ENCODE results near the gene PTCH1. TPM values are rescaled to one million over a fixed set of nuclear protein-coding genes. Genes with fewer than 3 reads are reported as not detected.

The PTCH1 gene
- 0.64 and 1.6 TPM in 2 replicates for total RNA-seq

DNA sequence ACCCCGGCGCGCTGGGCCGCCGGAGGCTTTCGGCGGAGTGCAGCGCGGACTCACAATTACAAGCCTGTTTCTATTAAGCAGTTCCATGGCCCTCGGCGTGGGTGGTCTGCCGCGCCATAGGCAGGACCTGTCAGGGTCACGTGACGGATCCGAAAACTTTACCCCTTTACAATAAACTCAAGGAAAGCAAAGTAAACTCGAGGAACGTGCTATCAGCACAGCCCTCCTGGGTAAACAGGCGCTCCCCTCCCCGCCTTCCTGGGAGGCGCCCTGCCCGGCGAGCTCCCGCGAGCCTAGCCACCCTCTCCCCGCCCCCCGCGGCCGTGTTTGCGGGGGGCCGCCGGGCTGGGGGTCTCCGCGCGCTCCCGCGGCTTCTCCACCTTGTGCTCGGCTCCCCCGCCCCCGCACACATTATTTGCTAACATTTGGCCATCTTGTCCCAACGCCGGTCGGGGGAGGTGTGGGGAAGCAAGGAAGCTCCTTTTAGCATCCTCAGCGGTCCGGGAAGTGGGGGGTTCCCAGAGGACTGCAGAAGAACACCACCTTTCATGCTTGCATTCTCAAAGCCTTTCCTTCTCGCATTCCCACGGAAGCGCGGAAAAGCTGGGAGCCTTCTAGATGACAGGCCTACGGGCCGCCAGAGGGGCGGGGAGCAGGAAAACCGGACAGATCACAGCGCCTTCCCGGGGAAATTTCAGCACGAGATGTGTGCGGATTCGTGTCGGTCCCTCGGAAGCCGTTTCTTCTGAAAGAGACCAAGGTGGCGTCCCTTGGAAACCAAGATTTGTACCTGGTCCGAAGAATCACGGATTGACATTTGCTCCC is at the start of gene PTCH1:
Gene PTCH1, minus strand, starts transcription at position 238 of the 825 bp plus-strand sequence.
- TF ChIP-seq, protein P1, sequence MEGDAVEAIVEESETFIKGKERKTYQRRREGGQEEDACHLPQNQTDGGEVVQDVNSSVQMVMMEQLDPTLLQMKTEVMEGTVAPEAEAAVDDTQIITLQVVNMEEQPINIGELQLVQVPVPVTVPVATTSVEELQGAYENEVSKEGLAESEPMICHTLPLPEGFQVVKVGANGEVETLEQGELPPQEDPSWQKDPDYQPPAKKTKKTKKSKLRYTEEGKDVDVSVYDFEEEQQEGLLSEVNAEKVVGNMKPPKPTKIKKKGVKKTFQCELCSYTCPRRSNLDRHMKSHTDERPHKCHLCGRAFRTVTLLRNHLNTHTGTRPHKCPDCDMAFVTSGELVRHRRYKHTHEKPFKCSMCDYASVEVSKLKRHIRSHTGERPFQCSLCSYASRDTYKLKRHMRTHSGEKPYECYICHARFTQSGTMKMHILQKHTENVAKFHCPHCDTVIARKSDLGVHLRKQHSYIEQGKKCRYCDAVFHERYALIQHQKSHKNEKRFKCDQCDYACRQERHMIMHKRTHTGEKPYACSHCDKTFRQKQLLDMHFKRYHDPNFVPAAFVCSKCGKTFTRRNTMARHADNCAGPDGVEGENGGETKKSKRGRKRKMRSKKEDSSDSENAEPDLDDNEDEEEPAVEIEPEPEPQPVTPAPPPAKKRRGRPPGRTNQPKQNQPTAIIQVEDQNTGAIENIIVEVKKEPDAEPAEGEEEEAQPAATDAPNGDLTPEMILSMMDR (IDR thresholded peaks at IDR 0.05; ENCODE audit: insufficient read depth, low read length, severe bottlenecking) = no peak
- FAIRE-seq (no peak), DNase-seq (ENCODE audit: low read depth) (peak; percentile 30)

DNA sequence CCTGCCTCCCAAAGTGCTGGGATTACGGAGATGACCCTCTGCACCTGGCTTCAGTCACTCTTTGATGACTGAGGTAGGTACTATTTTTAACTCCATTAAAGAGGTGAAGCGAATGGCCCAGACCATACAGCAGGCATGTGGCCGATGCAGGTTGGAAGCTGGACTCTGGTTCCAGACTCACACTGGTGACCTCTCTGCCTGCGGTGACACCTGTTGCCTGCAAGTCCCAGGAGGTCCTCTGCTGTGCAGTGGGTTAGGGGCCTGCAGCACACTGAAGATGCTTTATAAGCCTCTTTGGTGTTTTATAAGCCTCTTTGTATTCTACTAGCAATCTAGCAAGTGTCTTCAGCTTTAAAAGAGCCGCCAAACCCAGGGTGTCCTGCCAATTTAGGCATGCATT is 49.2 kb upstream of the PTCH1 start:
- Histone ChIP-seq H3K36me3 (ENCODE audit: control insufficient read depth, insufficient read depth, low read length) (no peaks in the 10 kb centered on the region), H3K4me3 (ENCODE audit: low read depth, low read length) (no peak overlapping the region), H3K27me3 (ENCODE audit: control insufficient read depth, insufficient read depth, low read length) (no peaks in the 10 kb centered on the region)
- no peak for DNase-seq (ENCODE audit: low read depth)
- TF ChIP-seq, protein P1 (IDR thresholded peaks at IDR 0.05; ENCODE audit: insufficient read depth, low read length, severe bottlenecking) = no peak
- FAIRE-seq = no peak

More for the DNA sequence above, at the start of gene PTCH1:
- no peaks in the 10 kb centered on the region for H3K36me3 ChIP-seq (ENCODE audit: control insufficient read depth, insufficient read depth, low read length)
- H3K27me3 ChIP-seq (ENCODE audit: control insufficient read depth, insufficient read depth, low read length) = no peaks in the 10 kb centered on the region
- H3K4me3 ChIP-seq (ENCODE audit: low read depth, low read length) = peak within 1 kb of the TSS; percentile 41

DNA sequence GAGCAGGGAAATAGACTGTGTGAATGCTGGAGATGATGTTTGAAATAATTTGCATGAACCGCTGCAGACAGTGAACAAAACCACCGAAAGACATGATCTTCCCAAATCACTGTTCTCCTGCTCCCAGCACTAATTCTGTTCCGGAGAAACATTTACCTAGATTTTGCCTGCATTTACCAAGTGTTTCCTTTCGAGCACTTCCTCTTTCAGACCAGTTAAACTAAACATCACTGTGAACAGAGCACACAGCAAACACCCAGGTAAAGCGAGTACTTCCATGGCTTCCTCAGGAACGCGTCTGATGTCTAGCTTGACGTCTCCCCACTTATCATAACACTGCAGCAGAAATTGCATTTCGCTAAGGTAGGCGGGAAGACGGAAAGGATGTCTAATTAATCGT is 45.1 kb upstream of the PTCH1 start:
- TF ChIP-seq, protein P1 (IDR thresholded peaks at IDR 0.05; ENCODE audit: insufficient read depth, low read length, severe bottlenecking) = no peak

DNA sequence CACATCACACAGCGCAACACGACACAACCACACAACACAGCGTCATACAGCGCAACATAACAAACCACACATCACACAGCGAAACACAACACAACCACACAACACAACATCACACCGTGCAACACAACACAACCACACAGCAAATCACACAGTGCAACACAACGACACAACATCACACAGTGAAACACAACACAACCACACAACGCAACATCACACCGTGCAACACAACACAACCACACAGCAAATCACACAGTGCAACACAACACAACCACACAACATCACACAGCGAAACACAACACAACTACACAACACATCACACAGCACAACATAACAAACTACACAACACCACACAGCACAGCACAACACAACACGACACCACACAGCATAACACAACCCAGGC is 40.4 kb upstream of the PTCH1 start:
- TF ChIP-seq, protein P1 (IDR thresholded peaks at IDR 0.05; ENCODE audit: insufficient read depth, low read length, severe bottlenecking) = no peak
- peak; percentile 100 for FAIRE-seq
- Histone ChIP-seq H3K27me3 (ENCODE audit: control insufficient read depth, insufficient read depth, low read length) (no peaks in the 10 kb centered on the region), H3K36me3 (ENCODE audit: control insufficient read depth, insufficient read depth, low read length) (no peaks in the 10 kb centered on the region), H3K4me3 (ENCODE audit: low read depth, low read length) (no peak overlapping the region)
- DNase-seq (ENCODE audit: low read depth) = no peak

More for the DNA sequence above, 45.1 kb upstream of the PTCH1 start:
- DNase-seq (ENCODE audit: low read depth) (no peak), FAIRE-seq (peak; percentile 72)
- no peak overlapping the region for H3K4me3 ChIP-seq (ENCODE audit: low read depth, low read length)
- no peaks in the 10 kb centered on the region for H3K27me3 ChIP-seq (ENCODE audit: control insufficient read depth, insufficient read depth, low read length)
- no peaks in the 10 kb centered on the region for H3K36me3 ChIP-seq (ENCODE audit: control insufficient read depth, insufficient read depth, low read length)

DNA sequence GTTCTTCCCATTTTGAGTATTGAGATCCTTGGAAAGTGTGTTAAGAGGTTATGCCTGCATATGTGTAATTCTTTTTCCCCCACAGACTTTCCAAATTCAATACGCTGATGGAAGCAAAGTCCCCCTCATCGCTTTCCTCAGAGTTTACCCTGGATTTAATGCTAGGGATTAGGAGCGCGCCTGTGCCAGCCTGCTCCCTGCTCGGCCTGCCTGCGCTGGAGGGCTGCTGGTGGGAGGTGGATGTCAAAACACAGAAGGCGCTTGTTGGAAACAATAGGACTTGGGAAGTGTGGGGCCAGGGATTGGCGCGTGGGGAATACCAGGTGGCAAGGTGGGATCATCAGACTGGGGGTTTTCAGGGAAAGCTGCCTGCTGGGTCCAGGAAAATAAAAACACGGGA is 39.8 kb upstream of the PTCH1 start:
- no peak for DNase-seq (ENCODE audit: low read depth)
- H3K27me3 ChIP-seq (ENCODE audit: control insufficient read depth, insufficient read depth, low read length) = no peaks in the 10 kb centered on the region
- H3K4me3 ChIP-seq (ENCODE audit: low read depth, low read length) = no peak overlapping the region
- TF ChIP-seq, protein P1 (IDR thresholded peaks at IDR 0.05; ENCODE audit: insufficient read depth, low read length, severe bottlenecking) = no peak
- H3K36me3 ChIP-seq (ENCODE audit: control insufficient read depth, insufficient read depth, low read length) = no peaks in the 10 kb centered on the region
- FAIRE-seq = no peak

Measured in bronchial epithelial cell (primary cell).